Activated CD8-positive, alpha-beta memory T cell treated with anti-CD3 and anti-CD28 coated beads, Interleukin-2, amount 50 U/mL, for 48 hours (primary cell): ENCODE results near the gene IQSEC2.

Experiments used
- DNase-seq: peaks from one replicate; pipeline ENCODE4 v3.0.0-alpha.2; 2020

Gene IQSEC2

DNA sequence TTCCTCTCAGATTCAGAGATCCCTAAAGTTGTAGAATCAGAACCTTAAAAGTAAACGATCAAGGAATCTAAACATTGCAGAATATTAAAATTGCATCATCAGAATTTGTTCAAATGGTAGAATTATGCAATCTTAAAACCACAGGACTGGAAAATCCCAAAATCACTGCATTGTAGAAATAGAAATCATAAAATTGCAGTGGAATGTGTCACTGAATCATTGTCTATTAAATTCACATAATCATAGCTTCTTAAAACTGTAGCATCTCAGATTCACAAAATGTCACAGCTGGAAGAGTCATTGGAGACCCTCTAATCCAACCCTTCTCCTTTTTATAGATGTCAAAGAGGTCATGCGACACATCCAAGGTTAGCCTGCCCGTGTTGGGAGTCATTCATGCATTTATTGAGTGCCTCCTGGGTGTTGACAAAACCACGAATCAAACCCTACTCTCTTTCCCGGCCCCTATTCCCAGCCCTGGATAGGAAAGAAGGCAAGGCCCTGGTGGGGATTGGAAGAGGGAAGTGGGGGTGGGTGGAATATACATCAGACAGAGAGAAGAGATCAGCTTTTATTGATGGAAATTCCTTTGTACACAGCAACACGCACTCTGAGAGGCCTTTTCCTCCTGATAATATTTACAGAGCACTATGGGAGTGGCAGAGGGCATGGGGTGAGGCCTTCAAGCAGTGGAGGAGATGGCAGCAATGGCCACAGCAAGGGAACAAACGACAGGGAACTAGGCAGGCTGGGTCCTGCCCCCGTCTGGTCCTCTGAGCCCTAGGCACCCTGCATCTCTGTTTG is 15.4 kb downstream of the IQSEC2 start:
- no peak for DNase-seq

DNA sequence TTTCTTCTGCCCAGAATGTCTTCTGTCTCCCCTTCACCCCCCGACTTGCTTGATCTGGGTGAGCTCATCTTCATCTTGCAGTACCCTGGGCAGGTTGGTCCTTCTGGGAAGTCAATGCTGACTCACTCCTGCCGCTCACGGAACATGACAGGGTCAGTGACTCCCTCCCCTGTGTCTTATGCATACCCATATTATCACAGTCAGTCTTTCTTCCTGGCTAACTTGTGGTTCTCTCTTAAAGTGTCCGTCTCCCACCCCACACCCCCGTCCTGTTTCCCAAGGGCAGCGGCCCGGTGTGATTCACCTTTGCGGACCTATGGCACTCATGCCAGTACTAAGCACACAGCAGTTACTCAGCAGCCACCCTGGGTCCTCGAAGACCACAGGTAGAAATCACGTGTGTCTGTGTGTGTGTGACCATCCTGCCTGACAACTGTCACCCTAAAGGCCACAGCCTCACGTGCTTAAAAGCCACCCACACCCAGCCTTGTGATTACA is 17.7 kb downstream of the IQSEC2 start:
- DNase-seq, result peak; percentile 68

DNA sequence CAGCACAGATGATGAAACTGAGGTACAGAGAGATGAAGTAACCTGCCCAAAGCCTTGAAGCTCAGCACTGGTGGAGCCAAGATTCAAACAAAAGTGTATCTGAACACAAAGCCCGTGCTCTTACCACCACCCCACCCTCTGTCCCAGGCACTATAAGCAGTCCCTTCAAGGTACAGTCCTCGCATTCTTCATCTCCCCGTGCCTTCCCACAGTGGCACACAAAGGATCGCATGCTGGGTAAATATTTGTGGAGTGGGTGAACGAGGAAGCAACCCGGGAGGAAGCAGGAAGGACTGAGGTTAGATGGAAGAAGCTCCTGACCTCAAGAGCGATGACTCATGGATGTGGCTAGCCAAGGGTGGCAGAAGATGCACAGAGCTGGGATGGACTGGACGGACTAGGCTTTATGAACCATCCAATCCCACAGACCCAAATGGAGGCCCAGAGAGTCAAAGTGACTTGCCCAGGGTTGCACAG is 18.4 kb downstream of the IQSEC2 start:
- peak; percentile 55 for DNase-seq

DNA sequence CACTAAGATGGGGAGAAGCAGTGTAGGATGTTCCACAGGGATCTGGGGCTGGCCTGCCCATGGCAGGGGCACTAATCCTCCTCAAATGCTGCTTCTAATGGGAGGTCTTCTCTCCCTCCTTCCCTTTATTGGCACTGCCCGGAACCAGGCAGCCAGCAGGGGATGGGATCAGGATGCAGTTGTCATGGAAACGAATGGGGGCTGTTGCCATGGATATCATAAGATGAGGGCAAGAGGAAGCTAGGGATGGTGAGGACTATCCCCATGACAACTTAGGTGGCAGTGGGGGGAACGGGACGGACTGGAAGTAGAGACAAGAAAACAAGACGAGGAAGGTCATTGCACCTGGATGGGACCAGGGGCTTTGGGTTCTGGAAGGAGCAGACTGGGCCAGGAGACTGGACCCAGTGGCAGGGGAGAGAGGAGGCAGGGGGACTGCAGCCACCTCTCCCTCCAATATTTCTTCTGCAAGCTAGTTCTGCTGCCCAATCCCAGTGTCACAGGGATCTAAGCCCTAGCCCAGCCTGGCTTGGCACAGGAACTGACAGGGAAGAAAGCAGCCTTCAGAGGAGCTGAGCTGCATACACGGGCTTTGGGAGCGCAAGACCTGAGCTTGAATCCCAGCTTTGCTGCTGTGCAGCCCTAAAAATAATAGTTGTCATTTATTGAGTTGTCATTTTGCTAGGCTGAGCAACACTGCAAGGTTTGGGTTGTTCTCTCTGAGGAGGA is 19.0 kb downstream of the IQSEC2 start:
- no peak for DNase-seq

DNA sequence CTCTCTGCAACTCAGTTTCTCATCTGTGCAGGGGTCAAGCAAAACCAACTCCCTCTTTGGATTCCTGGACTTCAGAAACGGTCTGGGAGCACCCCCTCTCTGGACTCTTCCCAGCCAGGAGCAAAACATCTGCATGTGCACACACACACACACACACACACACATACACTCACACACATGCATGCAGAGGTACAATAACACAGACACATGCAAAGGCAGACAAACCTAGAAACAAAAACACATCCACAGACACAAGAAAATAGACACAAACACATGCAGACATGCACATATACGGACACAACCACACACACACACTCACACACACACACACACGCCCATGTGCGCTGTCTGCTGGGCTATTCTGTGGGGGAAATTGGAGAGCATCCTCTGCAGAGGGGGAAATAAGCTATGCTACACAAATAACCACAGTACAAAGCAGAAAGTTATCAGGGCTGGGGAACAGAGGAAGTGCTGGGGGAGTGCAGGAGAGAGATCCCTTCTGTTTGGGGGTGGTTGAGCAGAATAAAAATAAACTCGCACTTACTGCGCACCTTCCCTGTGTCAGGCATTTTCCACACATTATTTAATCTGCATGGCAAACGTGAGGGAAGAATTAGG is 19.9 kb downstream of the IQSEC2 start:
- DNase-seq, result no peak

DNA sequence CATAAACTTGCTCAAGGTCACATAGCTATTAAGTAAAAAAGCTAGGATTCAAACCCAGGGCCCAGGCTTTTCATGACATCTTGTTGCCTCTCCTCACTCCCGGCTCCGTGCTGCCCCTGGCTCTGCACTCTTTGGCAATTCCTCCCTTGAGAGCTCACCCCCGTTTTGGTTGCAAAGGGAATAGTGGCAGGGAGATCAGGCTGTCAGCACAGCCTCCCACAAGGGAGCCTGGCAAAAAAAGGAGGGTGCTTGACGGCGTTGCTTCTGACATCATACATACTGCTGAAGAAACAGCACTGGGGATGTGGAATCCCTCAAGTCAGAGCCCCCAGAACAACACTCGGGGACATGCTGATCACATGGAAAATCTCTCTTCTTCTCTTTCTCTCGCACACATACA is 20.5 kb downstream of the IQSEC2 start:
- DNase-seq, result no peak

DNA sequence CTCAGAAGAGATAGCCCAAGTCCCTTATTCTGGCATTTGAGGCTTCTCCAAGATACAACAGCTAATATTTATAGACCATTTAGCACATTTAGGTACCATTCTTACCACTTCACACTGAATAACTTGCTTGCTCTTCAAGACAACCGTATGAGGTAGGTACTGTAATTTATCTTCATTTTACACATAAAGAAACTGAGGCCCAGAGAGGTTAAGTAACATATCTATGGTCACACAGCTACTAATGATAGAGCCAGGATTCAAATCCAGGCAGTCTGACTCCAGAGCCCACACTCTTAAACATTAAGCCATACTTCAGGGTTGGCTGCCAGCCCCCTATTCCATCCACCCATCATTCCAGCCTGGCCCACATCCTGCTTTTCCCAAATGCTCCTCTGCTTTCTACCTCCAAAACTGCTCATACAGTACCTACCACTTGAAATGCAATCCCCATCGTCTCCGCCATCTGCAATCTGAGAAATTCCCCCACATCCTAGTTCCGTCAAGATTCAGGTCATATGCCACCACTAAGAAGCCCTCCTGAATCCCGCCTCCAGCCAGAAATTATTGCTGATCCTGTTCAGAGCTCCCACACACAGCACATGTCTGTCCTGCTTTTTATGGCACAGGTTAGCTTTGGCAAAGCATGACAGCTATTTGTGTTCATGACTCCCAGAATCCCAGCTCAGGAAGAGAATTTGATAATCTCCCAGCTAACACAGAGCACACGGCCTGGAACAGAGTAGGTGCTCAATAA is 23.5 kb downstream of the IQSEC2 start:
- DNase-seq, result no peak

DNA sequence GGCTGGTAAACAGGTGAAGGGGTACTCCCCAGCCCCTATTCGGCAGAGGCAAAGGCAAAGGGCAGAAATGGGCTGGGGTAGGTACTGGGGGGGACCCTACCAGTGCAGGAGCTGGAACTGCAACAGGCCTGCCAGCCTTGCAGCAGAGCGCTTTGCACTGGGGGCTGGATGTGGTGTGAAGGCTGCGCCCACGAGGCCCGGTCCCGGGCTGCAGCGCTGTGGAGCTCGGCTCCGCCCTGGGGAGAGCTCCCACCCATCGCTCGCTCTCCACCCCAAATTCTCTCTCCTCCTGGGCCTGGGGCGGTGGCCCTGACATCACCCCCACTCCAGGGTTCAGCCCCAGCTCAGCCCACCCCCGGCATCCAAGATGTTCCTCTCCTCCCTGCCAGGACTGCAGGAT is 24.2 kb downstream of the IQSEC2 start:
- no peak for DNase-seq

DNA sequence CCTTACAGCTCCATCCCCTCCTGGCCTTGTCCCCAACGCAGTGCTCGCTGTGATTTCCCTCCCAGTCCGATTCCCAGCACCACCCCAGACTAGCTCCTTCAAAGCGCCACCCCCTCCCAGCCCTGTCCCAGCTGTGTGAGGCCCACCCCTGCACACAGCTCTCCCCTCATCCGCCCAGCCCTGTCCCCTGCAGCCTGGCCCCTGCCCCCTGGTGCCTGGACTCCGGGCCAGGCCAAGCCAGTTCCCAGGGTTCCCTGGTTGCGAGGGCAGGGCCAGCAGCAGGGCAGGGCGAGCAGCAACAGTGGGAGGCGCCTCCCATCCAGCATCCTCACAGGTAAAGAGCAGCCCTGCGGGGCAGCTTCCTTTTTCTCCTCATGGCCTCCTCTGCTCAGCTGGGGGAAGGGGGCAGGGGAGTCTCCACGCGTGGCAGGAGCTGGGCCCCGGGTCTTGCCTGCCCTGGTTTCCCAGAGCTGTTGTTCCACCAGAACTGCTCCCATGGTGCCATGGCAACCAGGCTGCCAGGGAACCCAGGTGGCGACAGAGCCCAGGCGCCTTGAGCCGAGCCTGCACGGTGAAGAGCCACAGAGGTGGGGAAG is 24.8 kb downstream of the IQSEC2 start:
- no peak for DNase-seq

DNA sequence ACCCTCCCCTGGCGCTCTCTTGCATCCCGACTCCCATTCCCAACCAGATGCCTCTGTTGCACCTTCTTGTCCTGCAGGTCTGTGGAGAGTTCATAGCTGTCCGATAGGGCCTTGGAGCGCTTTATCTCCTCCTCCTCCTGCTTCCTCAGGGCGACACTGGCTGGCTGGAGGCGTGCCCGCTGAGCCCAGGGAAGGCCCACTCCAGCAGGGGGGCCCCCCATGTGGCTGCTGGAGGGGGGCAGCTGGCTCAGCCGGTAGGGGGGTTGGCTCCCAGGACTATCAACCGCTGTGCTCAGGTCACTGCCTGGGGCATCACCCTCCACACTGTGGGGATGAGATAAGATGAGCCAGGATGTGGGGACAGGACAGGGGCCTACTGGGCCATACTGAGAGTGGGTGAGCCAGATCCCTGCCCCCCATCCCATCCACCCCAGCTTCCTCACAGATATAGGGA is 25.6 kb downstream of the IQSEC2 start:
- no peak for DNase-seq

DNA sequence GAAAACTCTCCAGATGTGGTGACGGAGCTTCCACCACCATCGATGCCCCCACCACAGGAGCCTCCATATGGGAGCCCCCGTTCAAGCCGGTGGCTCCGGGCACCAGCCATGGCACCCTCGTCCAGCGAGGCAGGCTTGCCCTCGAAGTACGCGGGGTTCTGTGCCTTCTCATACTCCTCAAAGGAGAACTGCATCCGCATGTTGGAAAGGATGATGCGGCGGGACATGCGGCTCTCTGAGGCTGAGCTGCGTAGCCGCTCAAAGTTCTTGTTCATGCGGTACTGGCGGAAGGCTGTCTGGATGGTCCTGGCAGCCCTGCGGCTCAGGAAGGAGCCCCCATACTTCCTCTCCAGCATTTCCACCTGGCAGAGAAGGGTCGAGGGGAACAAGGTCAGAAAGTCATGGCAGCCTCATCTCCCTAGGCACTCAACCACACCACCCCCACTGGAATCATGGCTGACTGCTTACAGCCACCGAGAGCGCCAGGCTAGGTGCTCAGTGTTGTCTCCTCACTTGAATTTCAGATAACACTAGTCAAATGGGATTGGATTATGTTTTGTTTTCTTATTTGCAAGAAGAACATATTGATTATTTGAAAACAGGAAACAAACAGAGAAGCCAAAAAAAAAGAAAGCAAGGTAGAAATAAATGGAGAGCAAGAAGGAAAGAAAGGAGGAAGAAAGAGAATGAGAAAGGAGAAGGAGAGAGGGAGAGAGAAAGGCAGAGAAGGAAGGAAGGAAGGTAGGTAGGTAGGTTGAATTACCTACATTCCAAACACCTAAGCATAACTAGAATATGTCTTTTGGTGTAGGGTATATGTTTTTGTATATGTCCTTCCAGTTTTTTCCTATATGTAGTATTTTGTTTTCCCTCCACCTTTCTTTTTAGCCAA is 26.6 kb downstream of the IQSEC2 start:
- DNase-seq, result no peak

DNA sequence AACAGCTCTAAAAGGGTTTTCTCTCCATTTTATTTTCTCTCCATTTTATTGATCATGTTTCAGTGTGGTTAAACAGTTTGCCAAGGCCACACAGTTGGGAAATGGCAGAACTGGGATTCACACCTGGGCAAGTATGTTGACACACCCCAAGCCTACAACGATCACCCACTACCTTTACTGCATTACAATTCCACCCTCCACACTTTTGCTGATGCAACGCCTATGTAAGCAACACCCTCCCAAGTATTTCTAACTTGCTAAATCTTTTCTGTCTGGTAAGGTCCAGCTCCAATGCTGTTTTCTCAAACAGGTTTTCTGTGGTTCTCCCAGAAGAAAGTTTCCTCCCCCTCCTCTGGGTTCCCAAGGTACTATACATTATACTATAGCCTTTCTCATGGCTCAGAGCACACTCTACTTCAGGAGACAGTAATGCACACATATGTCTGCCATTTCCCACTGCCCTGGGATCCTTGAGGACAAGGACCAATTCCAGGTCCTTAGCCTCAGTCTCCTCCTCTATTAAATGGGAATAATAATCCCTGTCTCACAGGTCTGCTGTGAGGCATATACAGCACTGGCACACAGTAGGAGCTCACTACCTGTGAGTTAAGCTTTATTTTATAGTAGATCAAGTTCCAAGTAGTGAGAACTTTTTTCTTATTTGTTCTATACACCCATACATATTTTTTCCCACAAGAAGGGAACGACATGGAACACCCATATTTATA is 27.9 kb downstream of the IQSEC2 start:
- DNase-seq, result no peak

DNA sequence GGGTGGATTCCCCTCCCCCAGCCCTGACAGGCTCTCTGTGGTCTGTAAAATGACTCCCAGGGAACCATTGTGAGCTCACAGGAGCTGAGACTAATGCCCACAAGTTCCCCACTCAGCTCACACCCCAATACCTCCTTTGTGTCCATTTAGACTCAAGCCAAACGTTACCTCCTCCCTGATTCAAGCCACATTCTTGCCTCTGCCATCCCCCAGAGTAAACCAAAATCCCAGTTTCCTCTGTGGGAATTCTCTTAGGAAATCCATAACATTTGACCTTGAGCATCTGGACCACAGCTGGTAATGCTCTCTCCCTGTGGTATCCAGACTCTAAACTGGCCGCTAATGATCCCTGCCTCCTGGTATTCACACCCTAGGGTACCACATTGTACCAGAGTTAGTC is 30.1 kb downstream of the IQSEC2 start:
- no peak for DNase-seq

DNA sequence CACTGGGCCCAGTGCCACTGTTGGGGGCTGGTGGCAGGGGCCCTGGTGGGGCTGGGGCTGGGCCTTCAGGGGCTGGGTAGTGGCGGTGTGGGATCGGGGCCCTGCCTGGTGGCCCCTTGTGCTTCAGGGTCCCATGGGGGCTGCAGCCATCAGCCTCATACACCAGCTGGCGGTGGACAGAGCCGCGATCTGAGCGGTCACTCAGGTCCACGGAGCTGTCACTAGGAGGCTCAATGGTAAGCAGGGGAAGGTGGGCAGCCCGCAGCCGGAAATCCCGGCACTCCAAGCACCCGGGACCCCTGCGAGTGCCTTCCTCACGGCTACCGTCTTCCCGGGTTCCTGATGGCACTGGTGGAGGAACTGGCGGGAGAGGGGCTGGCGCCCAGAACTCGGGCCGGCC is 30.8 kb downstream of the IQSEC2 start:
- no peak for DNase-seq

DNA sequence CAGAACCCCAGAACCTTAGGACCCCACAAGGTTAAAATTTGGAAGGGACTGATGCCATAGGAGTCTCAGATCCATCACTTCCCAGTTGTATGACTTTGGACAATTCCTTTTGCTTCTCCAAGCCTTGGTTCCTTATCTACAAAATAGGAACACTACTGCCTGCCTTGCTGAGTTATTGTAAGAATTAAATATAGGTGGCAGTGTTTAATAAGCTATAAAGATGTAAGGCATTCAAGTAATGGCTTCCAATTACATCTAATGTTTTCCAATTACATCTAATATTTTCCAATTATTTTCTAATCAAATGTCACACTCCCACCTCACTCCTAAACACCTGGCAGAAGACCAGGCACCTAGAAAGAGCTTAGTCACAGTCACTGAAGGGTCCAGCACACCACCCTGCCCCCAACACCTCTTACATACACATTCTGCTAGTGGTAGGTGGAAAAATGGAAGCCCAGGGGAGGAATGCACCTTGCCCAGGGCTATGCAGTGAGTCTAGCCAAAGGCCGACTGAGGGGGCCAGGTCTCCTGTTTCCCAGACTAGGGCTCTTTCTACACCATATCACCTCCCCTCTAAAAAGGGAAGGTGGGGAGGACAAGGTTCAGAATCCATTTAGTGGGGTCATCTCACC is 31.9 kb downstream of the IQSEC2 start:
- DNase-seq, result no peak

DNA sequence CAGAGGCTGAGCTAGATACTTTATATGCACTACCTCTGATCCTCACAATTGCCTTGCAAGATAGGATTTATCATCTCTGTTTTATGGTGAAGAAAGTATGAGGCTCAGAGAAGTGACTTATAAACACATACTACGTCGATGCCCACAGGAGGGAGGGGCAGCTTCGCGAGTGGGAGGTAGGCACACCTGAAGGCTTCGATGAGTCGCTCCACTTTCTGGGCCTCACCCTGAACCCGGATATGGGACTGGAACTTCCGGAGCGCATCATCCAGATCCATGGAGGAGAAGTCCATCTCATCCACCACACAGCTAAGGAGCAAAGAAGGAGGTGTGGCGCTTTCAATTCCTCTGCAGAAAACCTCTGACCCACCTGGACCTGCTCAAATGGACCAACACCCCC is 33.5 kb downstream of the IQSEC2 start:
- DNase-seq, result no peak

DNA sequence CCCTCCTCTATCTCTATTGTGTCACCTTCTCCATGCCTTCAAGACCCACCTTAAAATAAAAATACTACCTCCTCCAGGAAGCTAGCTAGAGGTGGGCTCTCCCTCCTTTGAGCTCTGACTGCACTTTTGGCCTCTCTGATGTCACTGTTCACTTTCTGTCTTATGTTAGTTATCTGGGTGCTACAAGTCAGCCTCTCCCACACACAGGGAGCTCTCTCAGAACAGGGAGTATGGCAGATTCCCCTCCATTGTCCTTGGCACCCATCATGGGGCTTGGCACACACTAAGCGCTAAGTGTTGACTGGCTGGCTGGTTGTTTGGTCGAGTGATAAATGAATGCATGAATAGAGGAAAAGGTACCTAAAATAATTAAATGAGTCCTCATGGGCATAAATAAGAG is 35.2 kb downstream of the IQSEC2 start:
- no peak for DNase-seq

DNA sequence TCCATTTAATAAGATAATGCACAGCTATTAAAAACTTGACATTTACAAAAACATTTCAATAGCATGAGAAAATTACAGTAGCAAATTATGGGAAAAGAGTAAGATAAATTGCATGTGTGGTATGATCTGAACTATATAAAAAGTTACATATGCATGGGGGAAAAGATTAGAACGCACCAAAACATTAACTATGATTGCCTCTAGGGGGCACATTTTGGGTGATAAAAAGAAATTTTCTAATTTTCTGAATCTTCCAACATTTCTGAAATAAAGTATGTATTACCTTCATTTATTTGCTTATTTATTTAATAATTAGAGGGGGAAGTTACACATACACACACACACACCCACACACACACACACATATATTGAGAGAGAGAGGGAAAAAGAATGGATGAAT is 36.8 kb downstream of the IQSEC2 start:
- no peak for DNase-seq

DNA sequence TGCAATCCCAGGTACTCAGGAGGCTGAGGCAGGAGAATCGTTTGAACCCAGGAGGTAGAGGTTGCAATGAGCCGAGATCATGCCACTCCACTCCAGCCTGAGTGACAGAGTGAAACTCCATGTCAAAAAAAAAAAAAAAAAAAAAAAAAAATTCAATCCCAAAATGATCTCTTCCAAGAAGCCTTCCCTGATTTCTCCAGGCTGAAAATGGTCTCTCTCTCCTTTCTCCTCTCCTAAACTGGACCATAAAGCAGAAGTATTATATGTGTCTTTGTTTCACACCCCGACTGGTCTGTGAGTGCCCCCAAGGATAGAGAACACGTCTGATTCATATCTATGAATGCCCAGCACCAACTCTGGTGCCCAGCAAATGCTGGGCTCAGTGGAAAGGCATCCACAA is 39.1 kb downstream of the IQSEC2 start:
- no peak for DNase-seq

DNA sequence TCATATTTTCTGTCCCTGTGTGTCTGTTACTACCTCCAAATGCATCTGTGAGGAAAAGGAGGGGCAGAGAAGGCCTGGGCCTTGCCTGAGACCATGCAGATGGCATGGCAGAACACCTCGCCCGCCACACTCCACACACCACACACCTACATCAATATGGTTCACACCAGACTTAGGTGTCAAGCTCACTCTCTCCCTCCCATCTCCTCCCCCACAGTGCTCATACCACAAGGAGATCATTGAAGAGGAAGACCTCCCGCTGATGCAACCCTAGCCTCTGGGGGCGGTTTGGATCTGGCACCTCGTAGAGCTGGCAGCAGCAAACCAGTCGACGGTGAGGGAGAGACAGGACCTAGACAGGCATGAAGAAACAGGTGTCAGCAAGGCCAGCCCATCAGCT is 39.8 kb downstream of the IQSEC2 start:
- no peak for DNase-seq
